HT-29 (cell line): ENCODE data around the gene CXorf38. TPM values are rescaled to one million over a fixed set of nuclear protein-coding genes. Genes with fewer than 3 reads are reported as not detected.
A peak's percentile ranks its signal among the peaks of the same experiment; 100 is the strongest.
"Not testable (repeated sequence)": the region's sequence is repeated elsewhere in the genome, so short reads cannot be mapped to it uniquely, and the experiment has no call there.

Experiments
- DNase-seq: peaks from one replicate; pipeline ENCODE4 v3.0.0-alpha.2; 2015; ENCODE audit warnings: low spot score
- total RNA-seq: library from RNA; depleted of rRNA; stranded (reverse); fragments of >200 nt; shearing (Covaris generic); gene quantifications from 2 replicates; pipeline ENCODE4 v1.2.3, GENCODE V29; 2014

CXorf38 gene
- total RNA-seq, 1 experiment from 2014 or later, result 8.1 TPM

DNA sequence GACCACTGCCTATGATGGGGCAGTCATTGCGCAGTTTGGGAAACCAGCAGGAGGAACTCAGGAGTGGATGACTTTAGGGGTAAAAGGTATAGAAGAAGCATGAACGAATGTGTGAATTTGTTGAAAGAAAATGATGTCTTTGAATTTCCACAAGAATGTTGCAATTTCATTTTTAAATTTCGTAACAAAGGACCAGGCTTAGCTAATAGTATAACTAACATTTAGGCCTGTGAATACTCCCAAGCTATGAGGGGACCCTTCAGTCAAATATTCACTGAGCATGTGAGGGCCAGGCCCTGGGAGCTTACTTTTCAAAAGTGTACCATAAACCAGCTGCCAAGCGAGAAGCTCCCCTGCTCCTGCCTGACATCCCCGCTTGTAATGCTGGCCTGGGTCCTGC lies 18.9 kb downstream of the CXorf38 start:
- DNase-seq, result no peak

DNA sequence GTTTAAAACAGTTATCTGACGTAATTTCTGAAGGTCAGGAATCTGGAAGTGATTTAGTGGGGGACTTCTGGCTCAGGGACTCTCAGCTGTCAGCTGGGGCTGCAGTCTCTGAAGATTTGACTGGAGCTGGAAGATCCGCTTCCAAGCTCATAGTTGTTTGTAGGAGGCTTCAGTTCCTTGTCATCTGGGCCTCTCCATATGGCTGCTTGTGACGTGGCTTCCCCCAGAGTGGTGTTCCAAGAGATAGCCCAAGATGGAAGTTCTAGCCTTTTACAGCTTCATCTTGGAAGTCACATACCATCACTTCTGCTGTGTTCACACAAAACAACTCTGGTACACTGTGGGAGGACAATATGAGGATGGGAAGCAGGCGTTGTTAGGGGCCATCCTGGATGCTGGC lies 22.1 kb downstream of the CXorf38 start:
- no peak for DNase-seq

DNA sequence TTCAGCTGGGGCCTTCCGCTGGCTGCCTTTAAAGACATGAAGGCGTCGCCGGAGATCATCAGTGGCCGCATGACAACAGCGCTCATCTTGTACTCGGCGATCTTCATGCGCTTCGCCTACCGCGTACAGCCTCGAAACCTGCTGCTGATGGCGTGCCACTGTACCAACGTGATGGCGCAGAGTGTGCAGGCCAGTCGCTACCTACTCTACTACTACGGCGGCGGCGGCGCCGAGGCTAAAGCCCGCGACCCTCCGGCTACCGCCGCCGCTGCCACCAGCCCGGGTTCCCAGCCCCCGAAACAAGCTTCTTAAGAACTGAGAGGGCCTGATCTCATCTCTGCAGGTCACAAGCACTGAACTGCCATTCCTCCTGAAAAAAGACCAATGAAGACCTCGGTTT lies 23.7 kb downstream of the CXorf38 start:
- no peak for DNase-seq

DNA sequence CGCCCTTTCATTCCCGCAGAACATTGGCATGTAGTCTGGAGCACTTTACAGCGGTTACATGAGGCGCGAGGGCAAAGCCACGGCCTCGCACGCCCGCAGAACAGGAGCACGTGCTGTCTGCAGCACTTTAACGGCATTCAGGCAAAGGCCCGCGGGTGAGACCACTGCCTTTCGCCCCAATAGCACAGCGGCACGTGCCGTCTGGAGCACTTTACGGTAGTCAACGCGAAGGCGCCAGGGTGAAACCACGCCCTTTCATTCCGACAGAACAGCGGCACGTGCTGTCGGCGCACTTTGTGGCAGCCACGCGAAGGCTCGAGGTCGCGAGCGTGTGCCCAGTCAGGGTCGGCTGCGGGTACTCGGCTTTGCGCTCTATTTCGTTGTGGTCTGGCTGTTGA lies 24.2 kb downstream of the CXorf38 start, which contains the start of gene MPC1L:
MPC1L (plus strand) TSS at position 290 of the 398 bp plus-strand sequence. CDS start 138 bp downstream, outside the sequence.
- no peak for DNase-seq

DNA sequence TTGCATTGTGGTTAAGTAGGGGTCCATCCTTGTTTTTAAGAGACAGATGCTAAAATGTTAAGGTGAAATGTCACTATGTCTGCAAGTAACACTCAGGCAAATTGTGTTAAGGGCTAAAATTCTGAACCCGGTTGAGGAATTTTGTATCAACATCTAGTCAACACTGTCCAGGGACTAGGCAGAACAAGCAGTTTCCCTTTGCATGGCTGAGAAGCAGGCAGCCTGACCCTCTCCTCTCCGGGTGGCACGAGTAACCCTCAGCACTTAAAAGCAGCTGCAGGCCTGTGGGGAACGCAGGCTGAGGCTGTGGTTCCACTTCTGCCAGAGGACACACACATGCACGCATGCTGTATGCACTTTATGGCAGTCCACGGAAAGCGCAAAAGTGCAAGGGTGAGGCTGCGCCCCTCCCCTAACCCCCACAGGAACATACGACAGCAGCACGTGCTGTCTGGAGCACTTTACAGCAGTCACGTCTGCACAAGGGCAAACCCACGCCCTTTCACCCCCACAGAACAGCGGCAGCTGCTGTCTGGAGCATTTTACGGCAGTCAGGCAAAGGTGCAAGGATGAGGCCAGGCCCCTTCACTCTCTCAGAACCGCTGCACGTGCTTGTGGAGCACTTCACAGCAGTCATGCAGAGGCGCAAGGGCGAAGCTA lies 24.8 kb downstream of the CXorf38 start:
- DNase-seq, result no peak

DNA sequence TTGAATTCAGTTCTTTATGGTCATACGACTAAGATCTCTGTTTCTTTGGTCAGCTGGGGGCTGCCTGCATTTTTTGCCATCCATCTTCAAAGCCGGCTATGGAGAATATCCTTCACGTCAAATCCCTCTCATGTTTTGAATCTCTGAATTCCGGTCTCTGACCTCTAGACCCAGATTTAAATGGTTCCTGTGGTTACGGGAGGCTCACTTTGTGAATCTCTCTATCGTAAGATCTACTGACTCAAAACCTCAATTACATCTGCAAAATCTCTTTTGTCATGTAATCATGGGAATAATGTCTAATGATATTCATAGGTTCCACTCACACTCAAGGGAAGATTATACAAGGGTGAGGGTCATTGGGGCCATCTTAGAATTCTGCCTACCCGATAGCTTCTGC lies 29.8 kb downstream of the CXorf38 start:
- DNase-seq, result no peak

DNA sequence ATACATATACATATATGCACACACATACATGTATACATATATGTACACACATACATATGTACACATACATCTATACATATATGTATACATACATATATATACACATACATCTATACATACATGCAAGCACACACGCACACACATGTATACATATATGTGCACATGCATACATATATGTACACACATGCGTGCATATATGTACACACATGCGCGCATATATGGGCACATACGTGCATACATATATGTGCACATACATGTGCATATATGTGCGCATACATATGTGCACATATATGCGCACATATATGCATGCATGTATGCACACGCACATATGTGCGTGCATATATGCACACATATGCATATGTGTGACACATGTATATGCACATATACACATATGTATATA lies 31.4 kb downstream of the CXorf38 start:
- DNase-seq, result no peak

DNA sequence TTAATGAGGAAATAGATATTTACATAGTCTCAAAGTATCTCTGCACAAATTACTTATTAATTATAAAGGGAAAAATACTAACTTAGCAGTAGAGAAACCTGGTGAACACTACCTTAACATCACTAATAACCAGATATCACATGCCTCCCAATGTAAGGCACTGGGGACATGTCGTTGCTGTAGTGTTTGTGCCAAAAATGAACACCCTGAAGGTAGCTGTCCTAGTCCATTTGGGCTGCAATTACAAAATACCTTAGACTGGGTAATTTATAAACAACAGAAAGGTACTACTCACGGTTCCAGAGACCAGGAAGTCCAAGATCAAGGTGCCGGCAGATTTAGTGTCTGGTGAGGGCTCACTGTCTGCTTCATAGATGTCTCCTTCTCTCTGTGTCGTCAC lies 34.9 kb downstream of the CXorf38 start:
- no peak for DNase-seq

DNA sequence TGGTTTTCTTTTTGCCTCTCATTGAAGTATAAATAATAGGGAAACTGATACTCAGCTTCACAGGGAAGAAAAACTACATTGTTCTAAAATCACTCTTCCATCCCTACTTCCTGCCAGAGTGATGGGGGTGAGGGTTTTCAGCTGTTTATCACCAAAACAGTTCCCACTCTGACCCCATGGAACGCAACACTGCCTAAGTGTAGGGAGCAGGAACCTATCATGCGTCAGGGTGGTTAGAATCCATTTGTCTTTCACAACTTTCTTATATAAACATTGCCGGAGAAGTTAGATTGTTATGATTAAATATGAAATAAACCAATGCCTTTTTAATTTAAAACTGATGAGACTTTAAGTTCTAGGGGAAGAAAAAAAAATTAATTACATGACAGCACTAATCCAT lies 40.0 kb downstream of the CXorf38 start:
- no peak for DNase-seq

DNA sequence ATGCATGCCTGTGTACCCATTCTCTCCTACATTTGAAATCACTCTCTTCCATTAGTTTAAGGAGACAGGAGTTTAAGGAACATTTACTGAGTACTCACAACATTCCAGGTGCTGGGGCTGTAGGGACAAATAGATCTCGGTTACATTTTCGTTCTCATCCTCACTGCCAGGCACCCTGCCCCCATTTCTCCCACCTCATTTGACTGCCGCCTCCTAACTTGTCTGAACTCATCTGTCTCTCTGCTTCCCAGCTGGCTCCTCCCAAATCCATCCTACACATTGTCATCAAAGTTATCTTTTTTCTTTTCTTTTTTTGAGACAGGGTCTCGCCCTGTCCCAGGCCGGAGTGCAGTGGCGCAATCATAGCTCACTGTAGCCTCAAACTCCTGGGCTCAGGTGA lies 43.9 kb downstream of the CXorf38 start:
- no peak for DNase-seq

DNA sequence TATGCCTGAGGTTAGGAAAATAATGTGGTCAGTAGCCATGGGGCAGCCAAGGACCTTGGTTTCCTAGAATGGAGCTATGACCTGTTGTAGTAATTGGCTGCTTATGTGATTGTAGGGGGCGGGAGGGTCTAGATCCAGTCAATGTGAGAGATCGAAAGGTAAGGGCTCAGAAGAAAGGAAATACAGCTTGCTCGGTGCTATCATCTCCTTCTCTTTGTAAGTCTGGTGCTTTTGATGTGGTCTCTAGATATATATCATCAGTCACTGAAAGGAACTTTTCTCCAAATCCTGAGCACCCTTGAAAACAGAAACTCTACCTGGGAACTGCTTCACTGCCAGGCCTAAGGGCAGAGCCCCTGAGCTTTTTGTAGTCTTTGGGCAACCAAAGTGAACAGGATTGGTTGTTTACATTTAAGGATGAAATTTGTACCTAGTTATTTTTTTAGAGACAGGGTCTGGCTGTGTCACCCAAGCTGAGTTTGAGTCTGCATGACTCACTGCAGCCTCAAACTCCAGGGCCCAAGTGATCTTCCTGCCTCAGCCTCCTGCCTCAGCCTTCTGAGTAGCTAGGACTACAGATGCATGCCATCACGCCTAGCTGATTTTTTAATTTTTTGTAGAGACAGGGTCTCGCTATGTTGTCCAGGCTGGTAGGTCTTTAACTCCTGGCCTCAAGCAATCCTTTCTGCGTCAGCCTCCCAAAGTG lies 57.6 kb downstream of the CXorf38 start:
- not testable (repeated sequence) for DNase-seq

DNA sequence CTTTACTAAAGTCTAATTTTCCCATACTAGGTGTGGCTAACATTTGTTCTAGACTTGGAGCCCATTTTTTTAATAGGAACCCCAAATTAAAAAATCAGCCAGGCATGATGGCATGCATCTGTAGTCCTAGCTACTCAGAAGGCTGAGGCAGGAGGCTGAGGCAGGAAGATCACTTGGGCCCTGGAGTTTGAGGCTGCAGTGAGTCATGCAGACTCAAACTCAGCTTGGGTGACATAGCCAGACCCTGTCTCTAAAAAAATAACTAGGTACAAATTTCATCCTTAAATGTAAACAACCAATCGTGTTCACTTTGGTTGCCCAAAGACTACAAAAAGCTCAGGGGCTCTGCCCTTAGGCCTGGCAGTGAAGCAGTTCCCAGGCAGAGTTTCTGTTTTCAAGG lies 59.7 kb downstream of the CXorf38 start:
- not testable (repeated sequence) for DNase-seq

DNA sequence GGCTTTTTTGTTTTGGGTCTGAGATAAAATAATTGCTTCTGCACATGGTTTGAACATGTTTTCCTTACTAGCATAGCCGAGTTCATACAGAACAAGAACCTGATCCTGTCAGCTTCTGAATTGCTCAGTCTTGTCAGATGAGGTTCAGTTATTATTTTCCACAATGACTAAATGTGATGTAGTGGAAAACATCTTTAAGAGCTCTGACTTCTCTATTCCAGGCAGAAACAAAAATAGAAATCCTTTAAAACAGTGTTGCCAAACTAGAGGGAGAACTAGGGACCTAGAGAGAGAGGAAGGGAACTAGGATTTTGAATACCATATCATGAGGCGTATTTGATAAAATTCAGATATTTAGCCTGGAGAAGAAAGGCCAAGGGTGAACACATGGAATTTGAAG lies 64.5 kb downstream of the CXorf38 start:
- DNase-seq, result no peak

DNA sequence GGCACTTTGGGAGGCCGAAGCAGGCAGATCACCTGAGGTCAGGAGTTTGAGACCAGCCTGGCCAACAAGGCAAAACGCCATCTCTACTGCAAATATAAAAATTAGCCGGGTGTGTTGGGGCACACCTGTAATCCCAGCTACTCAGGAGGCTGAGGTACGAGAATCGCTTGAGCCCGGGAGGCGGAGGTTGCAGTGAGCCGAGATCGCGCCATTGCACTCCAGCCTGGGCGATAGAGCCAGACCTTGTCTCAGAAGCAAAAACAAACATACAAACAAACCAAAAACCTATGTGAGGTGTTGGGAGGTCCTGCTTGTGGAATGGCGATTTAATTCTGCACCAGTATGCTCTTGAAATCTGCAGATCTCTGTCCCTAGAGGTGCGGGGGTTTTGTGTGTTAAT lies 65.2 kb downstream of the CXorf38 start:
- DNase-seq, result not testable (repeated sequence)

DNA sequence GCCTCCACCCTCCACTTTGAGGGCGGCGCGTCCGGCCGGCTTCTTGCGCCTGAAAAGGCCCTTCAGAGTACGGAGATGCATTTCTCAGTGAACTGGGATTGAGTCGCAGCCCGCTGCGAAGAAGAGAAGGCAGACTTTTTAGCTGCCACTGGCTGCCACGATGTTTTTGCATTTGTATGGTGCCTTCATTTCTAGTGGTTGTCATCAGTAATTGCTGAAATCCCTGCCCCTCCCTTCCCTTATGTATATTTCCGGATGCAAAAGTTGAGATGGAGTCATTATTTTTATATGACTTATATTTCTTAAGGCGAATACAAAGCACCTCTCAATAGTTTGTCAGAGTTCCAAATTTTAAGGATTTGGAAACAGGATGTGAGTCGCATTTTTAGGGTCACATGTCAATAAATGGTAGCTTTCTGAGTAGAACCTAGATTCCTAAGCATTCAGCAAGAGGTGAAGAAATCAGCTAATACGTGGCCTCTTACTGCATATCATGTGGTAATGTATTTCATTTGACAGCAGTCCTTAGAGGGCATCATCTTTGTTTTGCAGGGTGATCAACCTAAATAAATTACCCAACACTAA lies 65.9 kb downstream of the CXorf38 start:
- DNase-seq, result no peak

DNA sequence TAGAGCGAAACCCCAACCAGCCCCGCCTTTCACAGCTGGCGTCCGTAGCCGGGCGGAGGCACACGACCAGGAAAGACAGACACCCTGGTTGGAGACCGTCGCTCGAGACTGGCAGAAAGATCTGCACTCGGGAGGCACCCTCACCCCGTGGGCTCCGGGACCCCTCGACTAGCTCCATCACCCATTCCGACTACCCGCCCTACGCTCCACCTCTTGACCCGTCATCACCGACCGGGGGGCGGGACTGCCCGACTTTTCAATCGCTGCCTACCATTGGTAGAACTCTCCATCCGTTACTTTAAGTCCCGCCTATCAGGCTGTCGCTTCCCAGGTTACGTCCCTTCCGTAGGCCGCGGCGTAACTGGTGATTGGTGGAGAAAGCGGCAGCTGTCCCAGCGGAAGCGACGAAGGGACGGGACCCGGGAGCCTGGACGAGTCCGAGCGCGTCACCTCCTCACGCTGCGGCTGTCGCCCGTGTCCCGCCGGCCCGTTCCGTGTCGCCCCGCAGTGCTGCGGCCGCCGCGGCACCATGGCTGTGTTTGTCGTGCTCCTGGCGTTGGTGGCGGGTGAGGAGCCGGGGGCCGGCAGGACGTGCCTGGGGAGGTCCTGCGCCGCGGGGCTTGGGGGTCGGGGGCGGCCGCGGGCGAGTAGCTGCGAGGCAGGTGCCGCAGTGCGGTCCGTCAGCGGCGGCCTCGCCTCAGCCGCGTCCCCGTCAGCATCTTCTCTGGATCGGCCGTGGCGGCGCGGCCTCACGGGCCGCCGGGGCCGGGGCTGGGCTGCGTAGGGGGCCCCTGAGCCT lies 66.6 kb downstream of the CXorf38 start, which contains the start of gene ATP6AP2:
ATP6AP2 (plus strand) TSS at position 434 of the 799 bp plus-strand sequence; CDS start at position 530, 96 bp downstream.
- peak; percentile 77 for DNase-seq

DNA sequence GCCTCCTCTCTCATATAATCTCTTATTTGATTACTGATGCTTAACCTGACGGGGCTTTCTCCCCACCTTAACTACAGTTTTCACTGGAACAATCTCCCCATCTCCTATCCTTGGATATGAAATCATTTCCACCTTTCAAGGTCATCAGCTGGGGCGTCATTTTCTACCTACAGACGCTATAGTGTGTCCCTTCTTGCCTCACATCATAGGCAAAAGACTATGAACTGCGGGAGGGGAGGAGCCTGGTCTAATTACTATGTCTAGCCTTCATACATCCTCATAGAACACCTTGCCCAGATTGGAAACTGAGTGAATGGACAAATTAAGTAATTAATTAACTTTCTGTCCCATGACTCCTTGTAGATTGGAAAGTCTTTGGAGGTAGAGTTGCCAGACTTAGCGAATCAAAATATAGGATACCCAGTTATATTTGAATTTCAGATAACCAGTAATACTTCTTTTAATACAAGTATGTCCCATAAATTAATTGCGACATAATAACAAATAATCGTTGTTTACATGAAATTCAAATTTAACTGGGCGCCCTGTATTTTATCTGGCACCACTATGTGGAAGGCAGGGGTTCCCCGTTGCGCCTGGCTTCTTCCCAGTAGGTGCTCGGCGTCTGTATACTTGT lies 67.3 kb downstream of the CXorf38 start:
- DNase-seq, result peak; percentile 1

DNA sequence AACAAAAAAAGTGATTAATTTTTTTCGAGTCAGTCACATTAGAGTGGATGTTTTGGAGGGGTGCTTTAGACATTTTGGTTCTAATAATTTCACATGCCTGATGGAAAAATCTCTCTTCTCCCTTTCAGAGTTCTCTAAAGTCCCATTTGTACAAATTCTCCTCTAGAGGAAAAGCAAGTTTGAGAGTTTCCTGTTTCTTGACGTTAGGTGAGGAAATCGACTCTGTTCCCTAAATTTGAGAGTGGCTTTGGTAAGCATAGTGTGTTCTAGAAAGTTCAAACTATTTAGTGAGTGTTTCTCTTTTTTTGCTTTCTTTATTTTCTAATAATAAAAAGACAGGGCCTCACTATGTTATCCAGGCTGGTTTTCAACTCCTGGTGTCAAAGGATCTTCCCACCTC lies 68.2 kb downstream of the CXorf38 start:
- no peak for DNase-seq

DNA sequence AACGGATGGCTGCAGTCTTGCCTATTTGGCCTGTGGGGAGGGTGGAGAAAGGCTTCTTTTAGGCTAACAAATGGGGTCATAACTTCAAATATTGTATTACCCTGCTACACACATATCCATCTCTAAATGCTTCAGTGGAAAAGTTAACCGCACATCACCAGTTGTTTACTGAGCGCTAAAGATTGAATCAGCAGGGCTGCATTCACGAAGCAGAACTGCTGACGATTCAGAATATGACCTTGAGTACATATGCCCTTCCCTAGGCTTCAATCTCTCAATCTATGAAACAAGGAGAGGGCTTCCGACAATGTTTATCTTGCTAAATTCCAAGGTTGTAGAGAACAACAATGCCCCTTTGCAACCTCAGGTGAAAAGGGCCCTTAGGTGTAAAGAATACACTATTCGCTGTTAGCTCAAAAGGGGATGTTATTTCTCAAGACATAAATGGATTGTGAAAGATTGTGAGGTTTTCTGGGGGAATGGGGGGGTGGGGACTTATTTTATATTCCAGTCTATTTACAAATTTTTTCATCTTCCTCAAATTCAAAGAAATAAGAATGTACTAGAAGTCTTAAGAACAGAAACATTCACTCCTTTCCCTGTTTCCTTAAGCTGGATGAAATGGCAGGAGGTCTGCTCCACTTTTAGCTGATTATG lies 69.2 kb downstream of the CXorf38 start:
- no peak for DNase-seq
